Vagina (tissue), 2 donors: ENCODE data around the gene SS18L1. TPM values are rescaled to one million over a fixed set of nuclear protein-coding genes. Genes with fewer than 3 reads are reported as not detected.
A peak's percentile ranks its signal among the peaks of the same experiment; 100 is the strongest.

Experiments
- DNase-seq, 2 donors: peaks; one replicate each; pipeline ENCODE4 v3.0.0-alpha.2; 2017; ENCODE audit errors: extremely low spot score in 2 of 2
- H3K27ac ChIP-seq: fragments of 200-600 bp; sonication (generic); one replicate; pipeline ENCODE4 v1.5.1; 2019
- H3K27me3 ChIP-seq: fragments of 200-600 bp; sonication (generic); one replicate; pipeline ENCODE4 v1.5.1; 2019
- H3K36me3 ChIP-seq, 2 donors: fragments of 200-600 bp; sonication (generic); one replicate each; pipeline ENCODE4 v1.5.1; 2017 to 2019
- H3K4me1 ChIP-seq: fragments of 200-600 bp; sonication (generic); one replicate; pipeline ENCODE4 v1.5.1; 2019
- H3K4me3 ChIP-seq, 2 donors: fragments of 200-600 bp; sonication (generic); 1 replicate in 1 of 2; 2 replicates in 1 of 2; pipeline ENCODE4 v1.5.1; 2016 to 2019
- H3K9me3 ChIP-seq: fragments of 200-600 bp; sonication (generic); one replicate; pipeline ENCODE4 v1.5.1; 2019
- CTCF ChIP-seq, 3 experiments: fragments of 450-650 bp in 2 of 3; fragments of 200-600 bp in 1 of 3; sonication (generic) in 1 of 3; IDR thresholded peaks; one replicate each; pipeline ENCODE4 v1.5.1; 2017 to 2019; ENCODE audit warnings: antibody characterized with exemption in 3 of 3, mild to moderate bottlenecking in 2 of 3, moderate library complexity in 2 of 3
- POLR2A ChIP-seq, 2 donors: fragments of 450-650 bp; IDR thresholded peaks; one replicate each; pipeline ENCODE4 v1.6.1; 2017; ENCODE audit warnings: antibody characterized with exemption in 2 of 2, mild to moderate bottlenecking in 2 of 2, moderate library complexity in 2 of 2
- POLR2AphosphoS5 ChIP-seq, 2 donors: sonication (generic); formaldehyde crosslinking; IDR thresholded peaks; one replicate each; pipeline ENCODE4 v1.9.0; 2017; ENCODE audit warnings: antibody characterized with exemption in 2 of 2, mild to moderate bottlenecking in 2 of 2, low read depth in 1 of 2; ENCODE audit not compliant: insufficient read depth in 1 of 2
- intact Hi-C: fragments of 100-400 bp; cut with DNase I; formaldehyde crosslinking; loops from one replicate; pipeline ENCODE4 v1.15.1; 2023
- total RNA-seq: library from RNA; depleted of rRNA; stranded (reverse); fragments of >200 nt; gene quantifications from one replicate; pipeline ENCODE4 v1.2.3, GENCODE V29; 2016

The SS18L1 gene
- total RNA-seq, 1 donor from 2014 or later = 25.3 TPM

GRCh38 chr20:62119591-62120364 is 23.8 kb upstream of the SS18L1 start:
- Histone ChIP-seq H3K36me3 (peaks cover 0 to 5% of the 10 kb centered on the region in 2 donors), H3K4me1 (peaks cover 26% of the 10 kb centered on the region), H3K9me3 (no peaks in the 10 kb centered on the region), H3K27me3 (no peaks in the 10 kb centered on the region), H3K27ac (no peak overlapping the region), H3K4me3 (no peak overlapping the region)
- DNase-seq = no peak
- intact Hi-C loops = loop anchor here (5.0 kb wide), 1 partner anchor 52 kb away; the partner anchor contains the start of gene TAF4
- TF ChIP-seq POLR2AphosphoS5 (IDR thresholded peaks at IDR 0.05; ENCODE audit: insufficient read depth in 1 of 2, low read depth in 1 of 2) = no peak
- TF ChIP-seq CTCF (IDR thresholded peaks at IDR 0.05) = no peak

DNA sequence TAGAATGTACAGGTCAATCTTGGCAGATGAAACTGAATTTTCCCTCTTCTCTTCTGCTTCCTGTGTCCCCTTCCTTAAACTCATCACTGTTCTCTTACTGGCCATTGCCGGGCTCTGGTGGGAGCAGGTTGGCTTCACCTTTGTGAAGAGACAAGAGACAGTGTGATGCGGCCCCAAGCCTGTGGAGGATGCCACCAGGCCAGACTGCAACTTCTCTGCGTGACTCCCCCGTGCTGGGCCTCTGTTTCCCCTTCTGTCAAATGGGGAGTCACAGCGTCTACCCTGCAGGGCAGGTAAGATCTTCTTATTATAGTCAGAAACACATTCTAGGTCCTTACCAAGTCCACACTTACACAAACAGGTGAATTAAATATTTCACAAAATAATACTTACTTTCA is 23.2 kb upstream of the SS18L1 start:
- Histone ChIP-seq H3K4me3 (no peak overlapping the region), H3K4me1 (peaks cover 30% of the 10 kb centered on the region), H3K27me3 (no peaks in the 10 kb centered on the region), H3K27ac (no peak overlapping the region), H3K36me3 (peaks cover 0 to 11% of the 10 kb centered on the region in 2 donors), H3K9me3 (no peaks in the 10 kb centered on the region)
- no peak for DNase-seq
- no peak for TF ChIP-seq POLR2A (IDR thresholded peaks at IDR 0.05)
- TF ChIP-seq CTCF (IDR thresholded peaks at IDR 0.05) = no peak
- no peak for TF ChIP-seq POLR2AphosphoS5 (IDR thresholded peaks at IDR 0.05; ENCODE audit: insufficient read depth in 1 of 2, low read depth in 1 of 2)
- intact Hi-C loops = loop anchor here (5.0 kb wide), 1 partner anchor 53 kb away; the partner anchor contains the start of gene TAF4

DNA sequence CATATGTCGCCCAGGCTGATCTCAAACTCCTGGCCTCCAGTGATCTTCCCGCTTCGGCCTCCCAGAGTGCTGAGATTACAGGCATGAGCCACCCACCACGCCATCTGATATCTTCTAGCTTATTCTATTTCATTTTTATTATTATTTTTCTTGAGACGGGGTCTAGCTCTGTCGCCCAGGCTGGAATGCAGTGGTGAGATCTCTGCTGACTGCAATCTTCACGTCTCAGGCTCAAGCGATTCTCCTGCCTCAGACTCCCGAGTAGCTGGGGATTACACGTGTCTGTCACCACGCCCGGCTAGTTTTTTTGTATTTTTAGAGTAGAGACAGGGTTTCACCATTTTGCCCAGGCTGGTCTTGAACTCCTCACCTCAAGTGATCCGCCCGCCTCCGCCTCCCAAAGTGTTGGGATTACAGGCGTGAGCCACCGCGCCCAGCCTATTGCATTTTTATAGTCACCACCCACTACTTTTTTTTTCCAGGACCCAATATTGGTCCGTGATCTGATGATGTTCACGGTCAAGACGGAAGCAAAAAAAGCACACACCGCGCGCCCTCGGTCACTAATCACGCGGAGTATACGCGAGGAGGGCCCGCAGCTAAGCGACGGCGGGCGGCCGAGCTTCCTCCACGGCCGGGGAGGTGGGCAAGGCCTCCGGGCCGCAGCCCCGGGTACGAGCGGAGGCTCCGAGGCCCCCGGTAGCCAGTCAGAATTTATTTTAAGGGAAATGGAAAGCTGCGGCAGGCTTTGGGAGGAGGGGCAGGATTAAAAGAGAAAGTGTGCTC is 22.4 kb upstream of the SS18L1 start:
- peaks cover 30% of the 10 kb centered on the region for H3K4me1 ChIP-seq
- no peaks in the 10 kb centered on the region for H3K9me3 ChIP-seq
- H3K4me3 ChIP-seq = peak overlapping the region; percentile 52 to 69
- H3K27ac ChIP-seq = peak overlapping the region; percentile 89
- H3K27me3 ChIP-seq = no peaks in the 10 kb centered on the region
- DNase-seq = no peak
- H3K36me3 ChIP-seq = peaks cover 0 to 19% of the 10 kb centered on the region in 2 donors
- peak; percentile 43 to 89 for TF ChIP-seq POLR2AphosphoS5 (IDR thresholded peaks at IDR 0.05; ENCODE audit: insufficient read depth in 1 of 2, low read depth in 1 of 2)
- TF ChIP-seq POLR2A (IDR thresholded peaks at IDR 0.05) = no peak
- TF ChIP-seq CTCF (IDR thresholded peaks at IDR 0.05) = no peak
- intact Hi-C loops = loop anchor here (5.0 kb wide), 1 partner anchor 54 kb away; the partner anchor contains the start of gene TAF4

GRCh38 chr20:62121776-62122653 is 21.6 kb upstream of the SS18L1 start, which contains the start of gene LSM14B:
LSM14B (plus strand) TSS chr20:62122475; CDS start chr20:62122667, 192 bp downstream.
- intact Hi-C loops = loop anchor here (2.0 to 5.0 kb wide), 2 partner anchors 23 to 55 kb away; partner anchors contain the start of gene TAF4
- peak within 1 kb of the TSS; percentile 89 for H3K27ac ChIP-seq
- peak in 1 of 2 donors; percentile 96 for DNase-seq

More at GRCh38 chr20:62121776-62122653, 21.6 kb upstream of the SS18L1 start, which contains the start of gene LSM14B:
- Histone ChIP-seq H3K27me3 (no peaks in the 10 kb centered on the region), H3K9me3 (no peaks in the 10 kb centered on the region), H3K4me1 (peaks cover 30% of the 10 kb centered on the region), H3K36me3 (peaks cover 0 to 28% of the 10 kb centered on the region in 2 donors), H3K4me3 (peak within 1 kb of the TSS; percentile 69 to 97)
- TF ChIP-seq POLR2A (IDR thresholded peaks at IDR 0.05) (peak in 1 of 2 donors; percentile 65), CTCF (IDR thresholded peaks at IDR 0.05) (no peak)
